Measurements from ENCODE around the gene ADAMTSL2. TPM values are rescaled to one million over a fixed set of nuclear protein-coding genes. Genes with fewer than 3 reads are reported as not detected.

ADAMTSL2 gene
- total RNA-seq, 4 donors from 2014 or later: 0.64 to 2.4 (median 1.5) TPM

DNA sequence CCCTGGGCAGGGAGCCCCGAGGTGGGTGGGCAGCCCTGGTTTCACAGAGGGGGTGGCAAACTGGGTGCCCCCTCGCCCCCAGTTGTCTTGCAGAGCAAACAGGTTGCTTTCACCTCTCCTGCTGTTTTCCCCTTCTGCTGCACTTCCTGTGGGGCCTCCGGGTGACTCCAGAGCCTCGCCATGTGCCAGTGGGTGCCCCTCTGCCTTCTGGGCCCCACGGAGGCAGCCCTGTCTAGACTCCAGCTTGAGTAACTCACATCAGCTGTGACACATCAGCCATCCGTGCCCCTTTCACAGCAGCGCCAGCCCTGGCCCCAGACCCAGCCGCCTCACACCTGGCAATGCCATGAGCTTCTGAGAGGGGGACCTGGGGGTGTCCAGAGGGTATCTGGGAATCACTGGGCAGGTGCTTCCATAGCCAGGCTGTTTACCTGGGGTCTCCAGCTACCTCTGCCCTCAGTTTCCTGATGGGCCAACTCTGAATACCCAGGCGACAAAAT, 36.9 kb downstream of the ADAMTSL2 start:
- no peaks in the 10 kb centered on the region for H3K36me3 ChIP-seq
- H3K4me3 ChIP-seq: no peak overlapping the region
- in situ Hi-C loops (cut with MboI; ENCODE audit: low pct_ligation_motif_present in 1 of 4, low pct_unique_long_range_greater_than_20kb in 1 of 4, low sequenced_read_pairs in 3 of 4) (no loop called here), intact Hi-C loops (cut with DNase I; ENCODE audit: low total_unique reads) (no loop called here)
- H3K27ac ChIP-seq: no peak overlapping the region
- H3K9me3 ChIP-seq: no peaks in the 10 kb centered on the region
- DNase-seq: no peak
- no peaks in the 10 kb centered on the region for H3K27me3 ChIP-seq
- peaks cover 0 to 12% (median 3%) of the 10 kb centered on the region in 4 donors for H3K4me1 ChIP-seq
- TF ChIP-seq POLR2AphosphoS5 (IDR thresholded peaks at IDR 0.05) (no peak), EP300 (IDR thresholded peaks at IDR 0.05; ENCODE audit: low read depth) (no peak), POLR2A (IDR thresholded peaks at IDR 0.05) (no peak)
- TF ChIP-seq, protein P1, sequence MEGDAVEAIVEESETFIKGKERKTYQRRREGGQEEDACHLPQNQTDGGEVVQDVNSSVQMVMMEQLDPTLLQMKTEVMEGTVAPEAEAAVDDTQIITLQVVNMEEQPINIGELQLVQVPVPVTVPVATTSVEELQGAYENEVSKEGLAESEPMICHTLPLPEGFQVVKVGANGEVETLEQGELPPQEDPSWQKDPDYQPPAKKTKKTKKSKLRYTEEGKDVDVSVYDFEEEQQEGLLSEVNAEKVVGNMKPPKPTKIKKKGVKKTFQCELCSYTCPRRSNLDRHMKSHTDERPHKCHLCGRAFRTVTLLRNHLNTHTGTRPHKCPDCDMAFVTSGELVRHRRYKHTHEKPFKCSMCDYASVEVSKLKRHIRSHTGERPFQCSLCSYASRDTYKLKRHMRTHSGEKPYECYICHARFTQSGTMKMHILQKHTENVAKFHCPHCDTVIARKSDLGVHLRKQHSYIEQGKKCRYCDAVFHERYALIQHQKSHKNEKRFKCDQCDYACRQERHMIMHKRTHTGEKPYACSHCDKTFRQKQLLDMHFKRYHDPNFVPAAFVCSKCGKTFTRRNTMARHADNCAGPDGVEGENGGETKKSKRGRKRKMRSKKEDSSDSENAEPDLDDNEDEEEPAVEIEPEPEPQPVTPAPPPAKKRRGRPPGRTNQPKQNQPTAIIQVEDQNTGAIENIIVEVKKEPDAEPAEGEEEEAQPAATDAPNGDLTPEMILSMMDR (IDR thresholded peaks at IDR 0.05): no peak
- 62% methylated on average over 8 of the region's 9 CpGs; no CpG with 5 or more reads in 1 of the 2 donors for WGBS, 2 donors (ENCODE audit: low coverage in 1 of 2)

DNA sequence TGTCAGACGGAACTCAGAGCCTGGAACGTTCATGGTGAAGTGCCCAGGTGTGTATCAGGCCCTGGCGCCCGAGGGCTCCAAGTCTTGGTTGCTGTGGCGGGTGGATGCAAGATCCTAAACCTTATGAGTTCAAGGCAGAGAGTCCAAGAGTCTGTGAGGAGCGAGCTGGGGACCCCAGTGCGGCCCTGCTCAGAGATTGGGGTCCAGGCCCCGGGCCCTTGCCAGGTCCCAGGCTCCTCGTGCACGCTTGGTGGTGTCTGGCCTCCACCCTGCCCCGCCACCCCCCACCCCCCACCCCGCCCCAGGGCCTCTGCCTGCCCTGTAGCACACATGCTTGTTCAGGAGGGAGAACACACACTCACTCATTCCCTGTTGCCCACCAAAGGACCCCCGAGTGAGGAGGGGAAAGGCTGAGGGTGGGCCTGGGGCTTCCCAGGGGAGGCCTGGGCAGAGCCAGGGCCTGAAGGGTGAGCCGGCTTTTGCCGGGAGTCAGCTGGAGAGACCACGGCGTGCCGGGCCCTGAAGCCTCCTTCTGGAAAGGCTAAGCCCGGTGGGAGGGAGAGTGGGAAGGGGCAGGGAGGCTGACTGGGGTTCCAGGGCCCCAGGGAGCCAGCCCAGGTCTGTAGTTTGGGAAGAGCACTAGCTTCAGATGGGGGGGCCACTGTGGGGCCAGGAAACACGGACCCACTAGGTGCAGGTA, 37.5 kb downstream of the ADAMTSL2 start:
- in situ Hi-C loops (cut with MboI; ENCODE audit: low pct_ligation_motif_present in 1 of 4, low pct_unique_long_range_greater_than_20kb in 1 of 4, low sequenced_read_pairs in 3 of 4): no loop called here
- intact Hi-C loops (cut with DNase I; ENCODE audit: low total_unique reads): no loop called here
- Histone ChIP-seq H3K27ac (peak overlapping the region in 1 of 4 donors; percentile 20), H3K4me1 (peaks cover 0 to 15% (median 4%) of the 10 kb centered on the region in 4 donors), H3K36me3 (no peaks in the 10 kb centered on the region), H3K4me3 (no peak overlapping the region), H3K9me3 (no peaks in the 10 kb centered on the region), H3K27me3 (peaks cover 2% of the 10 kb centered on the region)
- DNase-seq: no peak
- 84% methylated on average over 20 of the region's 20 CpGs; no CpG with 5 or more reads in 1 of the 2 donors for WGBS, 2 donors (ENCODE audit: low coverage in 1 of 2)
- TF ChIP-seq, protein P1 (IDR thresholded peaks at IDR 0.05): no peak
- TF ChIP-seq POLR2A (IDR thresholded peaks at IDR 0.05) (no peak), EP300 (IDR thresholded peaks at IDR 0.05; ENCODE audit: low read depth) (no peak), POLR2AphosphoS5 (IDR thresholded peaks at IDR 0.05) (no peak)

DNA sequence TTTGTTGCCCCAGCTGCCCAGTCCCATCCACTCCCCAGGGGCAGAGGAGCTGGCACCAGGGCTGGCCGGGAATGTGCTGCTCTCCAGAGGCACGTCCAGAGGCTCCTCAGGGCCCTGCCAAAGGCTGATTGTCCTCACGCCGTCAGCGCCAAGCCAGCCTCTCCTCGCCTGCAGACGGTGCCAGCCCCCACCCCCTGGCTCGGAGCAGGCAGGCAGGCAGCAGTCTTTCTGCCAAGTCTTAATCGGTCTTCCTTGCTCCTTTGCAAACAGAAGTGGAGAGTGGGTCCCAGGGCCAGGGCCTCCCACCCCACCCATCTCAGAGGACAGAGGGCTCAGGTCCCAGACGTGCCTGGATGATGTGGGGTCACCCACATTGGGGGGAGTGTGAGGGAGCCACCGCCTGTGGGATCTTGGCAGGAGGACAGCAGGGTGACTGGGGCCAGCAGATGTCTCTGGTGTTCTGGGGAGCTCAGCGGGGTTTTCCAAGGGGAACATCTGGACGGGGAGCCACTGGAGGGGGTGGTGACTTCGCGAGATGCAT, 38.4 kb downstream of the ADAMTSL2 start:
- Histone ChIP-seq H3K9me3 (no peaks in the 10 kb centered on the region), H3K4me3 (no peak overlapping the region), H3K27me3 (peaks cover 8% of the 10 kb centered on the region), H3K36me3 (no peaks in the 10 kb centered on the region), H3K27ac (peak overlapping the region in 1 of 4 donors; percentile 20), H3K4me1 (peaks cover 0 to 18% (median 4%) of the 10 kb centered on the region in 4 donors)
- WGBS, 2 donors (ENCODE audit: low coverage in 1 of 2): 49% methylated on average over 15 of the region's 15 CpGs; no CpG with 5 or more reads in 1 of the 2 donors
- in situ Hi-C loops (cut with MboI; ENCODE audit: low pct_ligation_motif_present in 1 of 4, low pct_unique_long_range_greater_than_20kb in 1 of 4, low sequenced_read_pairs in 3 of 4): no loop called here
- TF ChIP-seq, protein P1 (IDR thresholded peaks at IDR 0.05): no peak
- no peak for TF ChIP-seq POLR2A (IDR thresholded peaks at IDR 0.05)
- TF ChIP-seq EP300 (IDR thresholded peaks at IDR 0.05; ENCODE audit: low read depth): no peak
- TF ChIP-seq POLR2AphosphoS5 (IDR thresholded peaks at IDR 0.05): no peak
- intact Hi-C loops (cut with DNase I; ENCODE audit: low total_unique reads): loop anchor here (1.0 kb wide), 1 partner anchor 45 kb away; no protein-coding TSS in a partner anchor
- peak; percentile 43 for DNase-seq

DNA sequence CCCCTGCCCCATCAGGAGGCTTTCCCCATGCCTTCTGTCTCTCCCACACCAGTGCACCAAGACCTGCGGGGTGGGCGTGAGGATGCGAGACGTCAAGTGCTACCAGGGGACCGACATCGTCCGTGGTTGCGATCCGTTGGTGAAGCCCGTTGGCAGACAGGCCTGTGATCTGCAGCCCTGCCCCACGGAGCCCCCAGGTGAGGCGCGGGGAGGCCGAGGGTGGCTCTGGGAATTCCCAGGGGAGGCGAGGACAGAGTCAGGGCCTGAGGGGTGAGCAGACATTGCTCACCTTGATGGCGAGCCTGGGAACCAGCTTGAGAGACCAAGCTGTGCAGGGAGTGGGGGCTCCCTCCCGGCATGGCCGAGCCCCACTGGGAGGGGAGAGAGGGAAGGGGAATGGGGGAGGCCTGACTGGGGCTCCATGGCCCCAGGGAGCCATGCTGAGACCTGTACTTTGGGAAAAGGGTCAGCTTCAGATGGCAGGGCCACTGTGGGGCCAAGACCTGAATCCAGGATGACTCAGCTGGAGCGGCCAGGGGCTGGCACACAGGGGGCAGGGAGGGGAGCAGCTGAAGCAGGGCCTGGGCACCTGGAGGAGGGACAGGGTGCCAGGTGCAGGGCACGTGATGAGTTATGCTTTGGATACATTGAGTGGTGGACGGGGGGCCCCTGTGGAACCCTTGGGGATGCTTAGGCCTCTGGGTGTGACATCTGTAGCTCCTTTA, 39.4 kb downstream of the ADAMTSL2 start:
- 89% methylated on average over 21 of the region's 21 CpGs; no CpG with 5 or more reads in 1 of the 2 donors for WGBS, 2 donors (ENCODE audit: low coverage in 1 of 2)
- Histone ChIP-seq H3K27ac (no peak overlapping the region), H3K36me3 (no peaks in the 10 kb centered on the region), H3K4me3 (no peak overlapping the region), H3K27me3 (peaks cover 15% of the 10 kb centered on the region), H3K9me3 (no peaks in the 10 kb centered on the region), H3K4me1 (peaks cover 0 to 18% (median 4%) of the 10 kb centered on the region in 4 donors)
- in situ Hi-C loops (cut with MboI; ENCODE audit: low pct_ligation_motif_present in 1 of 4, low pct_unique_long_range_greater_than_20kb in 1 of 4, low sequenced_read_pairs in 3 of 4) (no loop called here), intact Hi-C loops (cut with DNase I; ENCODE audit: low total_unique reads) (loop anchor here (1.0 kb wide), 1 partner anchor 46 kb away; no protein-coding TSS in a partner anchor)
- TF ChIP-seq EP300 (IDR thresholded peaks at IDR 0.05; ENCODE audit: low read depth) (no peak), POLR2AphosphoS5 (IDR thresholded peaks at IDR 0.05) (no peak), POLR2A (IDR thresholded peaks at IDR 0.05) (no peak)
- TF ChIP-seq, protein P1 (IDR thresholded peaks at IDR 0.05): no peak
- no peak for DNase-seq
